ENCODE measurements around the gene GAB2. TPM values are rescaled to one million over a fixed set of nuclear protein-coding genes. Genes with fewer than 3 reads are reported as not detected.
A peak's percentile ranks its signal among the peaks of the same experiment; 100 is the strongest.

GAB2 gene
- polyA plus RNA-seq, 2 of the 4 experiments (the other 2 are of a cell fraction): 2.8 to 4.7 TPM

GRCh38 chr11:78406568-78407196, 10.9 kb downstream of the GAB2 start:
- 51% methylated on average over 3 of the region's 3 CpGs for WGBS (ENCODE audit: missing lambda C conversion rate)
- no peaks in the 10 kb centered on the region for H3K4me1 ChIP-seq
- no peak overlapping the region for H3K4me2 ChIP-seq
- POLR2A ChIA-PET: interaction anchor here (0.7 kb wide), 1 partner anchor 662 kb away, joined by 3 read pairs; no protein-coding TSS in a partner anchor
- DNase-seq (ENCODE audit: low read depth in 1 of 2, low spot score in 1 of 2): no peak
- H3K27ac ChIP-seq: no peak overlapping the region
- no peak for FAIRE-seq
- no peak for ATAC-seq
- H3K4me3 ChIP-seq: no peak overlapping the region
- TF ChIP-seq GATA3 (IDR thresholded peaks at IDR 0.05; ENCODE audit: borderline replicate concordance) (no peak), MAFK (IDR thresholded peaks at IDR 0.05; ENCODE audit: partially characterized antibody) (peak; percentile 8)
- CTCF ChIA-PET: interaction anchor here (0.8 to 1.6 kb wide), 2 partner anchors 8 to 11 kb away, joined by 3 to 8 read pairs; partner anchors contain the start of gene GAB2
- peaks cover 12% of the 10 kb centered on the region; the same call in 2 of the 3 replicates for H3K9me3 ChIP-seq

GRCh38 chr11:78405805-78406204, 11.8 kb downstream of the GAB2 start:
- TF ChIP-seq ATOH8 (CRISPR knock-in tag; IDR thresholded peaks at IDR 0.05; ENCODE audit: low read depth) (no peak), GATA3 (IDR thresholded peaks at IDR 0.05; ENCODE audit: borderline replicate concordance) (no peak), MAX (IDR thresholded peaks at IDR 0.05) (no peak), EHMT2 (IDR thresholded peaks at IDR 0.05; ENCODE audit: low read depth) (no peak), CEBPB (IDR thresholded peaks at IDR 0.05) (no peak), CHD2 (IDR thresholded peaks at IDR 0.05; ENCODE audit: low read length, partially characterized antibody) (no peak), HOXB13 (CRISPR knock-in tag; IDR thresholded peaks at IDR 0.05; ENCODE audit: low read depth) (no peak), RAD21 (conservative IDR thresholded peaks at IDR 0.05 in 1 of 2, IDR thresholded peaks at IDR 0.05 in 1 of 2) (no peak), HEYL (CRISPR knock-in tag; IDR thresholded peaks at IDR 0.05) (no peak), HOXA7 (CRISPR knock-in tag; IDR thresholded peaks at IDR 0.05) (no peak)
- no peak for ATAC-seq
- H3K27ac ChIP-seq: no peak overlapping the region
- no peak for DNase-seq (ENCODE audit: low read depth in 1 of 2, low spot score in 1 of 2)
- H3K4me1 ChIP-seq: no peaks in the 10 kb centered on the region
- FAIRE-seq: no peak
- no peak overlapping the region for H3K4me2 ChIP-seq
- ChIA-PET POLR2A (no interaction called here), CTCF (interaction anchor here (0.6 to 1.7 kb wide), 4 partner anchors 11 to 159 kb away, joined by 3 to 8 read pairs (median 4); partner anchors contain the start of gene GAB2)
- peaks cover 12% of the 10 kb centered on the region; the same call in 2 of the 3 replicates for H3K9me3 ChIP-seq
- H3K4me3 ChIP-seq: no peak overlapping the region
- 74% methylated on average over 2 of the region's 2 CpGs for WGBS (ENCODE audit: missing lambda C conversion rate)

- ChIA-PET POLR2A (no interaction called here), CTCF (interaction anchor here (1.0 to 1.8 kb wide), 3 partner anchors 9 to 161 kb away, joined by 5 to 7 read pairs (median 6); no protein-coding TSS in a partner anchor)
- TF ChIP-seq GATA3 (IDR thresholded peaks at IDR 0.05; ENCODE audit: borderline replicate concordance): no peak
- TF ChIP-seq CBX8 (IDR thresholded peaks at IDR 0.05): no peak
- TF ChIP-seq RARB (CRISPR knock-in tag; IDR thresholded peaks at IDR 0.05): no peak
- no peak for TF ChIP-seq HES2 (IDR thresholded peaks at IDR 0.05)
- no peak for TF ChIP-seq FOSB (CRISPR knock-in tag; IDR thresholded peaks at IDR 0.05)
- TF ChIP-seq BHLHE40 (IDR thresholded peaks at IDR 0.05; ENCODE audit: low read depth, low read length): no peak
- no peak for TF ChIP-seq HDAC2 (IDR thresholded peaks at IDR 0.05)
- no peak for TF ChIP-seq JUNB (IDR thresholded peaks at IDR 0.05)
- TF ChIP-seq TP53 (CRISPR knock-in tag; IDR thresholded peaks at IDR 0.05): no peak
- TF ChIP-seq RFX5 (IDR thresholded peaks at IDR 0.05): no peak
- TF ChIP-seq SMC3 (IDR thresholded peaks at IDR 0.05): no peak
- no peak for TF ChIP-seq KDM1A (IDR thresholded peaks at IDR 0.05; ENCODE audit: low read depth)
- no peak for TF ChIP-seq ZFP36 (IDR thresholded peaks at IDR 0.05; ENCODE audit: borderline replicate concordance, partially characterized antibody)
- no peak for TF ChIP-seq REST (IDR thresholded peaks at IDR 0.05)
- no peak for TF ChIP-seq NPAS2 (CRISPR knock-in tag; IDR thresholded peaks at IDR 0.05; ENCODE audit: borderline replicate concordance)
- Histone ChIP-seq H3K9me3 (no peaks in the 10 kb centered on the region), H3K4me1 (no peaks in the 10 kb centered on the region), H3K27ac (no peak overlapping the region), H3K4me2 (no peak overlapping the region), H3K4me3 (no peak overlapping the region)
- DNase-seq (ENCODE audit: low read depth in 1 of 2, low spot score in 1 of 2) (no peak), FAIRE-seq (no peak), ATAC-seq (no peak)
- WGBS (ENCODE audit: missing lambda C conversion rate): 76% methylated on average over 2 of the region's 2 CpGs
These were observed 13.8 kb downstream of the GAB2 start for GRCh38 chr11:78403781-78404180.
